Thoracic aorta (tissue), 2 donors: Measurements from ENCODE around the gene PTPRE. TPM values are rescaled to one million over a fixed set of nuclear protein-coding genes. Genes with fewer than 3 reads are reported as not detected.

Source experiments
- ATAC-seq: fragments of 150-250 bp; one replicate; pipeline ENCODE4 v1.8.0; 2017; ENCODE audit warnings: low read depth; ENCODE audit not compliant: insufficient number of reproducible peaks, low FRiP score
- DNase-seq: peaks from one replicate; pipeline ENCODE4 v3.0.0-alpha.2; 2020; ENCODE audit warnings: low spot score
- H3K27ac ChIP-seq, 2 donors: fragments of 200-600 bp; sonication (generic); 1 replicate in 1 of 2; 2 replicates in 1 of 2; pipeline ENCODE4 v1.5.1; 2016; ENCODE audit warnings: mild to moderate bottlenecking in 2 of 2, moderate library complexity in 2 of 2
- H3K27me3 ChIP-seq: fragments of 200-600 bp; sonication (generic); replicated peaks from 2 replicates; pipeline ENCODE4 v1.6.0; 2016; ENCODE audit warnings: mild to moderate bottlenecking; ENCODE audit not compliant: insufficient read depth
- H3K36me3 ChIP-seq: fragments of 200-600 bp; sonication (generic); one replicate; pipeline ENCODE4 v1.5.1; 2016
- H3K4me1 ChIP-seq, 2 donors: fragments of 200-600 bp; sonication (generic); 1 replicate in 1 of 2; 2 replicates in 1 of 2; pipeline versions ENCODE4 v1.5.1 to v1.6.0; 2016; ENCODE audit warnings: low read depth in 2 of 2, mild to moderate bottlenecking in 1 of 2; ENCODE audit not compliant: control insufficient read depth in 1 of 2
- H3K4me3 ChIP-seq: fragments of 200-600 bp; sonication (generic); 2 replicates; pipeline ENCODE4 v1.5.1; 2016; ENCODE audit warnings: mild to moderate bottlenecking
- H3K9me3 ChIP-seq: fragments of 200-600 bp; sonication (generic); 2 replicates; pipeline ENCODE4 v1.5.1; 2016
- CTCF ChIP-seq: fragments of 200-600 bp; sonication (generic); IDR thresholded peaks from one replicate; pipeline ENCODE4 v1.5.1; 2019; ENCODE audit warnings: antibody characterized with exemption
- total RNA-seq, 2 donors: library from RNA; depleted of rRNA; stranded (reverse); fragments of >200 nt; gene quantifications; one replicate each; pipeline versions ENCODE4 v1.1.0 to v1.2.3, GENCODE V29; 2016

PTPRE gene
- total RNA-seq, 2 donors from 2014 or later, result 41.9 to 45.1 TPM

GRCh38 chr10:127874671-127875448 is 32.0 kb upstream of the PTPRE start:
- H3K4me3 ChIP-seq, result no peak overlapping the region
- no peaks in the 10 kb centered on the region for H3K27me3 ChIP-seq
- H3K9me3 ChIP-seq, result no peaks in the 10 kb centered on the region
- no peak for ATAC-seq
- DNase-seq, result no peak
- H3K4me1 ChIP-seq, result peaks cover 0 to 15% of the 10 kb centered on the region in 2 donors
- TF ChIP-seq CTCF, result no peak
- H3K36me3 ChIP-seq, result no peaks in the 10 kb centered on the region
- no peak overlapping the region for H3K27ac ChIP-seq

DNA sequence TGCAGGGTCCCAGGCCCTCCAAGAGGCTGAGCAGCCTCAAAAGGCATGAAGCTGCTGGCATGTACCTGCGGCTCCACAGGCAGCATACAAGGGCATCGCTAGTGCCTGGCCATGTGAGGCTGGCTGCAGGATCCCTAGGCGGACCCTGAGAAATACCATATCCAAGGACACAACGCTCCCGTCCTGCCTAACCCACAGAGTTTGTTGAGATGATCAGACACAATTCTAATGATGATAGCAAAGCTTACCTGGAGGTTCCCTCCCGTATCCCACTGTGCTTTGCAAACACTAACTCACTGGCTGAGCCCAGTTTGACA is 31.5 kb upstream of the PTPRE start:
- Histone ChIP-seq H3K4me1 (peaks cover 0 to 15% of the 10 kb centered on the region in 2 donors), H3K4me3 (no peak overlapping the region), H3K9me3 (no peaks in the 10 kb centered on the region), H3K36me3 (no peaks in the 10 kb centered on the region), H3K27ac (no peak overlapping the region), H3K27me3 (no peaks in the 10 kb centered on the region)
- TF ChIP-seq CTCF, result no peak
- no peak for DNase-seq
- ATAC-seq, result no peak

GRCh38 chr10:127875916-127876315 is 31.0 kb upstream of the PTPRE start:
- Histone ChIP-seq H3K27ac (no peak overlapping the region), H3K36me3 (no peaks in the 10 kb centered on the region), H3K27me3 (no peaks in the 10 kb centered on the region), H3K4me3 (no peak overlapping the region), H3K9me3 (no peaks in the 10 kb centered on the region), H3K4me1 (peaks cover 0 to 15% of the 10 kb centered on the region in 2 donors)
- TF ChIP-seq CTCF, result no peak
- DNase-seq, result no peak
- ATAC-seq, result no peak

- Histone ChIP-seq H3K27ac (no peak overlapping the region), H3K4me3 (no peak overlapping the region), H3K36me3 (no peaks in the 10 kb centered on the region), H3K4me1 (peaks cover 0 to 9% of the 10 kb centered on the region in 2 donors), H3K9me3 (no peaks in the 10 kb centered on the region), H3K27me3 (no peaks in the 10 kb centered on the region)
- ATAC-seq, result no peak
- no peak for TF ChIP-seq CTCF
- no peak for DNase-seq
Observed at GRCh38 chr10:127877116-127877515, 29.8 kb upstream of the PTPRE start.

GRCh38 chr10:127877699-127878098 is 29.2 kb upstream of the PTPRE start:
- Histone ChIP-seq H3K36me3 (no peaks in the 10 kb centered on the region), H3K4me1 (peaks cover 0 to 3% of the 10 kb centered on the region in 2 donors), H3K27me3 (no peaks in the 10 kb centered on the region), H3K9me3 (no peaks in the 10 kb centered on the region), H3K27ac (no peak overlapping the region), H3K4me3 (no peak overlapping the region)
- DNase-seq (no peak), ATAC-seq (no peak)
- TF ChIP-seq CTCF, result no peak
